ENCODE results near the gene BPI.

The BPI gene

GRCh38 chr20:38324159-38324558, 20.2 kb downstream of the BPI start:
- TF ChIP-seq CTCF (IDR thresholded peaks at IDR 0.05; ENCODE audit: low read depth, low read length), result no peak
- no peak overlapping the region for H3K4me3 ChIP-seq (ENCODE audit: low read depth, low read length)

GRCh38 chr20:38325167-38325566, 21.2 kb downstream of the BPI start:
- TF ChIP-seq CTCF (IDR thresholded peaks at IDR 0.05; ENCODE audit: low read depth, low read length), result no peak
- no peak overlapping the region for H3K4me3 ChIP-seq (ENCODE audit: low read depth, low read length)

- TF ChIP-seq CTCF (IDR thresholded peaks at IDR 0.05; ENCODE audit: low read depth, low read length), result no peak
- no peak overlapping the region for H3K4me3 ChIP-seq (ENCODE audit: low read depth, low read length)
These were observed 21.9 kb downstream of the BPI start for GRCh38 chr20:38325905-38326304.

- H3K4me3 ChIP-seq (ENCODE audit: low read depth, low read length), result no peak overlapping the region
- no peak for TF ChIP-seq CTCF (IDR thresholded peaks at IDR 0.05; ENCODE audit: low read depth, low read length)
These were observed 22.4 kb downstream of the BPI start for GRCh38 chr20:38326309-38326708.

GRCh38 chr20:38330638-38331037, 26.7 kb downstream of the BPI start:
- no peak for TF ChIP-seq CTCF (IDR thresholded peaks at IDR 0.05; ENCODE audit: low read depth, low read length)
- H3K4me3 ChIP-seq (ENCODE audit: low read depth, low read length), result no peak overlapping the region

GRCh38 chr20:38331245-38331644, 27.3 kb downstream of the BPI start:
- TF ChIP-seq CTCF (IDR thresholded peaks at IDR 0.05; ENCODE audit: low read depth, low read length), result no peak
- H3K4me3 ChIP-seq (ENCODE audit: low read depth, low read length), result no peak overlapping the region

GRCh38 chr20:38331814-38332213, 27.9 kb downstream of the BPI start:
- no peak overlapping the region for H3K4me3 ChIP-seq (ENCODE audit: low read depth, low read length)
- TF ChIP-seq CTCF (IDR thresholded peaks at IDR 0.05; ENCODE audit: low read depth, low read length), result no peak

Measured in WI38 (cell line).